ENCODE results near the gene ZBTB17. TPM values are rescaled to one million over a fixed set of nuclear protein-coding genes. Genes with fewer than 3 reads are reported as not detected.

The ZBTB17 gene
- total RNA-seq, 3 donors from 2014 or later: 21.9 to 40.3 (median 38.5) TPM

DNA sequence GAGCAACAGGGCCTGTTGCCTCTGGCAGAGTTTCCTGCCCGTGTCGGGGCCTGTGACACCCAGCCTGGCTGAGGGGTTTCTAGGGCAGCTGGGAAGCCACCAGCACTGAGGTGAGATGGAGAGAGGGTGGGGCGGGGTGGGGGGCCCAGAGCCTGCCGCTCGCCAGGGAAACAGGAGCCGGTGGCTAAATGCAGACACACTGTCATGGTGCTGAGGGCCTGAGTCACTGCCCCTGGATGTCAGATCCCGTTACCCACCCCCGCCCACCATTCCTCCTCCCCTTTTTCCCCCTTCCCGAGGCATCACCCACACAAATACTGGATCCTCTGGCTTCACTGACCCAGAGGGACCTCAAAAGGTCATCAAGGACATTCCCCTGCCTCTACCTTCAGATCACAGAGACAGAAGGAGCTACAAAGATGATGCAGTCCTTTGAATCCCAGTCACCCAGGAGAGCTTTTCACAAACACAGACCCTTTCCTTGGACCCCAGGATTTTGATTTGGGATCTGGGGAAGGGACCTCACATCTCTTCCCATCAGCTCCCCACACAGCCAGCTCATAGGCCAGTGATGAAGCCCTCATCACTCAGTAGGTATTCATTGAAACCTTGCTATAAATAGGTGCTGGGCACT, 43.9 kb upstream of the ZBTB17 start:
- no peak for DNase-seq (ENCODE audit: low spot score in 2 of 2)
- Histone ChIP-seq H3K27ac (peak overlapping the region; percentile 85 to 90), H3K36me3 (no peaks in the 10 kb centered on the region), H3K4me3 (no peak overlapping the region), H3K9me3 (no peaks in the 10 kb centered on the region), H3K4me1 (peaks cover 9 to 11% of the 10 kb centered on the region in 2 donors), H3K27me3 (no peaks in the 10 kb centered on the region)
- intact Hi-C loops (cut with DNase I; ENCODE audit: low total_unique reads): no loop called here
- TF ChIP-seq POLR2A (IDR thresholded peaks at IDR 0.05) (no peak), CTCF (IDR thresholded peaks at IDR 0.05) (no peak), POLR2AphosphoS5 (IDR thresholded peaks at IDR 0.05) (no peak)

DNA sequence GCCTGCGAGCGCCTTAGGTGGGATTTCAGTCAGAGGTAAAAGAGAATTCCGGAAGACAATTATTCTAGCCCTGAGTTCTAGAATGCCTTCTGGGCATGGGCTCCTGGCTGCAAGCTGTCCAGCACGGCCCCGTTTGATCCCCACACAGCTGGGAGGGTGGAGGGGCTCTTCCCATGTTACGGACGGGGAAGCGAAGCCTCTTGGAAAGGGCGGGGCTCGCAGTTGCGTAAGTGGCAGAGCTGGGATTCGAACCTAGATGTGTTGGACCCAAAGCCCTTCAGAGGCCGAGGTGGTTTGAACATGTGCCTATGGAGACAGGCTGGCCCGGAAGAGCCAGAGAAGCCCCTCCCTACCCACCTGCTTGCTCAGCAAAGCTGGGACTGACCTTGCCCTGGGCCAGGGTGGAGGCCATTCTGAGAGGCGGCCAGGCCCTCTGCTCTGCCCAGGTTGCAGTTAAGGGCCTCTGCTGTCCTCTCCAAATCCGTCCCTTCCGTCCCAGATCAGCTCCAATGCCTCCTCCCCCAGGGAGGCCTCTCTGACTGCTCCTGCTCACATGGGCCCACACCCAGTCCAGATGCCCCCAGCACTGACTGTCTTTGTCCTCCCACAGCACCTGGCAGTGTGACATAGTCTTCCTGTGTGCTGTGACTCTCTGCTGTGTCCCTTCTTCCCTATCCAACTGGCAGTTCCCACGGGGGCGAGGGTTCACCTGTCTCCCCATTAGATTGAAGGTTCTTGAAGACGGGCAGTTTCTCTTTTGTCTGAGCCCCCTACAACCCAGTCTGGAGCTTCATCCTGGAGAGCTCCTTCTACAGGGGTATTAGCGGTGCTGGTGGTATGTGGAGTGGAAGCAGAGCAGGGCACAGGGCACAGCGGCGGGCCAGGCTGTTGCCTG, 43.1 kb upstream of the ZBTB17 start:
- peak overlapping the region; percentile 85 to 90 for H3K27ac ChIP-seq
- H3K9me3 ChIP-seq: no peaks in the 10 kb centered on the region
- H3K4me3 ChIP-seq: no peak overlapping the region
- no peaks in the 10 kb centered on the region for H3K27me3 ChIP-seq
- no peaks in the 10 kb centered on the region for H3K36me3 ChIP-seq
- intact Hi-C loops (cut with DNase I; ENCODE audit: low total_unique reads): no loop called here
- TF ChIP-seq POLR2A (IDR thresholded peaks at IDR 0.05) (no peak), CTCF (IDR thresholded peaks at IDR 0.05) (no peak), POLR2AphosphoS5 (IDR thresholded peaks at IDR 0.05) (no peak)
- H3K4me1 ChIP-seq: peaks cover 9 to 11% of the 10 kb centered on the region in 2 donors
- DNase-seq (ENCODE audit: low spot score in 2 of 2): no peak

DNA sequence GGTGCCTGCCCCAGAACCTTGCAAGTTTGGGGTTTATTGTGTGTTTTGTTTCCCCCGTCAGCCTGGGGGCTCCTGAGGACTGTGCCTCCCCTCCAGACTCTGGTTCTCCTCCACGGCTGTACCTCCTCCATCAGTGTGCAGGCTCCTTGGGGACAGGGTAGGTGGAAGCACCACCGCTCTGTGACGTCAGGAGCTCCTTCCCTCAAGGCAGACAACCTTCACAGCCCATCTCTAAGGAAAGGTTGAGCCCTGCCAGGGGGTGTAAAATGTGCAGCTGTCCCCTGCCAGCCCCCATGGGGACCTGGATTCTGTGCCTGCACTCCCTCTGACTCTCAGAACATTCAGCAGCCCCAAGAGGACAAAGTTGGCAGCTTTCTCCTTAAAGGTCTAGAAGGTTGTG, 42.4 kb upstream of the ZBTB17 start:
- peak overlapping the region; percentile 85 to 90 for H3K27ac ChIP-seq
- H3K4me1 ChIP-seq: peaks cover 9 to 11% of the 10 kb centered on the region in 2 donors
- H3K27me3 ChIP-seq: no peaks in the 10 kb centered on the region
- intact Hi-C loops (cut with DNase I; ENCODE audit: low total_unique reads): no loop called here
- TF ChIP-seq POLR2A (IDR thresholded peaks at IDR 0.05) (no peak), POLR2AphosphoS5 (IDR thresholded peaks at IDR 0.05) (no peak), CTCF (IDR thresholded peaks at IDR 0.05) (no peak)
- no peak for DNase-seq (ENCODE audit: low spot score in 2 of 2)
- no peaks in the 10 kb centered on the region for H3K36me3 ChIP-seq
- H3K9me3 ChIP-seq: no peaks in the 10 kb centered on the region
- peak overlapping the region in 1 of 3 donors; percentile 54 for H3K4me3 ChIP-seq

GRCh38 chr1:16017461-16018303, 41.8 kb upstream of the ZBTB17 start, which contains the start of gene HSPB7:
Gene HSPB7, minus strand, starts transcription at chr1:16018043. Its CDS starts 80 bp downstream, at chr1:16017963.
- TF ChIP-seq CTCF (IDR thresholded peaks at IDR 0.05) (no peak), POLR2AphosphoS5 (IDR thresholded peaks at IDR 0.05) (peak in 1 of 3 donors; percentile 7), POLR2A (IDR thresholded peaks at IDR 0.05) (no peak)
- Histone ChIP-seq H3K9me3 (no peaks in the 10 kb centered on the region), H3K4me1 (peaks cover 9 to 11% of the 10 kb centered on the region in 2 donors), H3K4me3 (peak within 1 kb of the TSS; percentile 17 to 54 (median 30)), H3K27me3 (no peaks in the 10 kb centered on the region), H3K27ac (peak within 1 kb of the TSS; percentile 85 to 90), H3K36me3 (no peaks in the 10 kb centered on the region)
- intact Hi-C loops (cut with DNase I; ENCODE audit: low total_unique reads): no loop called here
- DNase-seq (ENCODE audit: low spot score in 2 of 2): peak in 1 of 2 donors; percentile 54
